Choroid plexus epithelial cell (primary cell): ENCODE measurements around the gene TMEFF2.
A peak's percentile ranks its signal among the peaks of the same experiment; 100 is the strongest.

Experiments
- DNase-seq: peaks from one replicate; pipeline ENCODE4 v3.0.0-alpha.2; 2010; ENCODE audit warnings: low read depth
- H3K4me3 ChIP-seq: 2 replicates; pipeline ENCODE4 v1.5.1; 2011; ENCODE audit warnings: low read depth, mild to moderate bottlenecking, control low read depth, low read length, moderate library complexity
- CTCF ChIP-seq: conservative IDR thresholded peaks from 2 replicates; pipeline ENCODE4 v1.5.1; 2011; ENCODE audit warnings: low read depth, mild to moderate bottlenecking, control low read depth, inconsistent platforms, low read length, moderate library complexity

The TMEFF2 gene

GRCh38 chr2:192026825-192027120, 168.0 kb downstream of the TMEFF2 start:
- H3K4me3 ChIP-seq: no peak overlapping the region
- TF ChIP-seq CTCF: no peak
- no peak for DNase-seq

GRCh38 chr2:192026059-192026824, 168.5 kb downstream of the TMEFF2 start:
- H3K4me3 ChIP-seq: no peak overlapping the region
- no peak for TF ChIP-seq CTCF
- DNase-seq: peak; percentile 20

- no peak overlapping the region for H3K4me3 ChIP-seq
- TF ChIP-seq CTCF: no peak
- no peak for DNase-seq
These were observed 169.1 kb downstream of the TMEFF2 start for GRCh38 chr2:192025637-192026036.

- no peak for TF ChIP-seq CTCF
- no peak for DNase-seq
- no peak overlapping the region for H3K4me3 ChIP-seq
These were observed 171.7 kb downstream of the TMEFF2 start for GRCh38 chr2:192023006-192023405.

DNA sequence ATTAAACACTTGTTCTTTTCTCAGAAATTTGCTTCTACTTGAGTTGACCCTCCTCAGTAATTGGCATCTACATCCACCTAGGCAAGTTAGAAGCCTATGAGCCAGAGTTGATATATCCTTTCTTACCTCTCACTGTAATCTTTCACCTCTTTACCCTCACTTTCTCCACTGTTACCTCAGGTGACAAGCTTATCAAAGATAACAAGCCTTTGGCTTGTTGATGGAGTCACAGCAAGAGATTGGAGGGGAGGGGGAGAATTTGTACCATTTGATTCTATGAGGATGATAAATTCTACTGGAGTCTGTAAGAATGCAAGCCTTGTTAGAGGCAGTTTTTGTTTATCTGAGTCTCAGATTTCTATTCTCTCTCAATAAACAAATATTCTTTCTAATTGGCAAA, 176.9 kb downstream of the TMEFF2 start:
- TF ChIP-seq CTCF: no peak
- no peak for DNase-seq
- no peak overlapping the region for H3K4me3 ChIP-seq

DNA sequence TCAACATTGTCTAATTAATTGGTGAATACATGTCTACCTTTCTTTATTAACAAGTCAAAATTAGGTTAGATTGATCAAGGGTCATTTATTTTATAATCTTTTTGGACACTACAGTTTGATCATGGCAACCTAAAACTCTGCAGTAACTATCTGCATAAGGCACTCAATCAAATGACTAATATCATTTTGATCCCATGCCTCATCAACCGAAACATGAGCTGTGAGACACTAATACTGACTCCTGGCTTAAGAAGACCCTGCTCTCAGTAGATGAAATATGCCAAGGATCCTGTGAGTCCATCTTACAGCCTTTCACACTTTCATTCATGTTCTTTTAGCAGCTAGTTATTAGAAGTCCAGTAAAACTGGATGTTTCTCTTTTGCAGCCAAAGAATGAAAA, 178.5 kb downstream of the TMEFF2 start:
- no peak for TF ChIP-seq CTCF
- DNase-seq: no peak
- no peak overlapping the region for H3K4me3 ChIP-seq

GRCh38 chr2:192013211-192013610, 181.5 kb downstream of the TMEFF2 start:
- DNase-seq: no peak
- no peak for TF ChIP-seq CTCF
- no peak overlapping the region for H3K4me3 ChIP-seq
